Mesendoderm (in vitro differentiated cells): ENCODE measurements around the gene FRMPD2.

Experiments
- DNase-seq: peaks from one replicate; pipeline ENCODE4 v3.0.0; 2013
- H2AK5ac ChIP-seq: 2 replicates; pipeline ENCODE4 v1.6.1; 2013; ENCODE audit warnings: low read length, inconsistent platforms
- H2BK120ac ChIP-seq: 2 replicates; pipeline ENCODE4 v1.6.1; 2013; ENCODE audit warnings: low read depth, mild to moderate bottlenecking, low read length, moderate library complexity, mixed read lengths
- H2BK15ac ChIP-seq: replicated peaks from 2 replicates; pipeline ENCODE4 v1.6.1; 2013; ENCODE audit warnings: low read depth, mild to moderate bottlenecking, moderate library complexity
- H2BK5ac ChIP-seq: 2 replicates; pipeline ENCODE4 v1.6.1; 2013; ENCODE audit warnings: low read length, inconsistent platforms
- H3K18ac ChIP-seq: 2 replicates; pipeline ENCODE4 v1.6.1; 2013; ENCODE audit warnings: mild to moderate bottlenecking, low read length, mixed read lengths
- H3K23ac ChIP-seq: one replicate; pipeline ENCODE4 v1.6.1; 2013; ENCODE audit warnings: low read length
- H3K27ac ChIP-seq: 2 replicates; pipeline ENCODE4 v1.5.1; 2013; ENCODE audit warnings: low read depth, mild to moderate bottlenecking, inconsistent platforms, low read length, moderate library complexity
- H3K27me3 ChIP-seq: 2 replicates; pipeline ENCODE4 v1.6.1; 2013; ENCODE audit warnings: low read length, control low read depth, mild to moderate bottlenecking, inconsistent platforms; ENCODE audit not compliant: insufficient read depth, poor library complexity
- H3K36me3 ChIP-seq: 2 replicates; pipeline ENCODE4 v1.6.1; 2013; ENCODE audit warnings: low read length, inconsistent platforms; ENCODE audit not compliant: control insufficient read depth, insufficient read depth
- H3K4ac ChIP-seq: one replicate; pipeline ENCODE4 v1.6.1; 2013; ENCODE audit warnings: low read depth, mild to moderate bottlenecking, low read length, moderate library complexity
- H3K4me1 ChIP-seq: 2 replicates; pipeline ENCODE4 v1.6.1; 2013; ENCODE audit warnings: low read depth, low read length, inconsistent platforms; ENCODE audit not compliant: control insufficient read depth
- H3K4me2 ChIP-seq: 2 replicates; pipeline ENCODE4 v1.6.1; 2013; ENCODE audit warnings: low read length
- H3K4me3 ChIP-seq: 2 replicates; pipeline ENCODE4 v1.5.1; 2013; ENCODE audit warnings: mild to moderate bottlenecking, low read length
- H3K56ac ChIP-seq: one replicate; pipeline ENCODE4 v1.6.1; 2013; ENCODE audit warnings: low read length
- H3K79me1 ChIP-seq: 2 replicates; pipeline ENCODE4 v1.6.1; 2013; ENCODE audit warnings: low read length, inconsistent platforms
- H3K79me2 ChIP-seq: 2 replicates; pipeline ENCODE4 v1.6.1; 2013; ENCODE audit warnings: mild to moderate bottlenecking, low read length; ENCODE audit not compliant: control insufficient read depth, insufficient read depth
- H3K9ac ChIP-seq: 2 replicates; pipeline ENCODE4 v1.6.1; 2013; ENCODE audit warnings: low read length, inconsistent platforms
- H4K5ac ChIP-seq: one replicate; pipeline ENCODE4 v1.6.1; 2013; ENCODE audit warnings: low read length
- H4K8ac ChIP-seq: one replicate; pipeline ENCODE4 v1.6.1; 2013; ENCODE audit warnings: low read depth, mild to moderate bottlenecking, control low read depth, low read length, moderate library complexity
- WGBS: extraction: QIAGEN DNeasy Blood & Tissue Kit; methylation state at CpG from one replicate; pipeline ENCODE4 v1.1.7; 2013; ENCODE audit warnings: low lambda C conversion rate, missing lambda C conversion rate; ENCODE audit not compliant: insufficient coverage; ENCODE audit errors: extremely low coverage; 5-methylcytosine and 5-hydroxymethylcytosine counted together

FRMPD2 gene

DNA sequence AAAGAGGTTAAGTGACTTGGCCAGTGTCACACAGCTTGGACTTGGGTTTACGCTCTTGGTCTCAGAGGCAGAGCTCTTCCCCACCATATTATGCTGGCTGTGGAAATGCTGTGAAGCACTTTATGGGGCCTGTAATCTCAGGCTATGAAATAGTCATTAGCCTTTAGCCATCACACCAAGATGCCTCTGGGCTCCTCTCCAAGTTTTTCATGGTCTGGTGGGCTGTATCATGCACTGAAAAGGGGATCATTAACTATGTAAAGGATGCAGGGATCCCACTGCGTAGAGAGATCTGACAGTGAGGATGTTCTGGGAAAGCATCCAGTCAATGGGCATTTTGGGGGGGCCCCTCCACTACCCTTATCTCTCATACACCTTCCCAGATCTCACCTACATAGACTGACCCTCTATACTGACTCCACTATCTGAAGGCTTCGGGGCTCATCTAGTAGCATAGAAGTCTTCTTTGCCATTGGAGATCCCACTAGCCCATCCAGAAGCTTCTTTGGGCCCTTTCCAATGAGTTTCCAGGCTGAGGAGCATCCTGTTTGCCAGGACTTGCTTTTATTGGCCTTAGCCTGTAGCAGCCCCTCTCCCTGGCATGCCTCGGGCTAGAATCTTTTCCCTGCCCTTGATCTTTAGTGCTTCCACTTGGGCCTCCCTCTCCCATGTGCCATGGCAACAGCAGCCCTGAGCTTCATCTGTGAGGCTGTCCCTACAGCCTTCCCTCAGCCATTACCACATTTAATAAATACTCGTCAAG is 19.6 kb downstream of the FRMPD2 start:
- no peak overlapping the region for H2AK5ac ChIP-seq
- H3K79me2 ChIP-seq = no peaks in the 10 kb centered on the region
- no peak overlapping the region for H4K8ac ChIP-seq
- H2BK120ac ChIP-seq = no peak overlapping the region
- H3K23ac ChIP-seq = no peak overlapping the region
- H4K5ac ChIP-seq = no peak overlapping the region
- no peak overlapping the region for H3K27ac ChIP-seq
- no peak overlapping the region for H3K4me3 ChIP-seq
- no peaks in the 10 kb centered on the region for H3K27me3 ChIP-seq
- no peak overlapping the region for H3K18ac ChIP-seq
- H3K4me2 ChIP-seq = no peak overlapping the region
- no peaks in the 10 kb centered on the region for H3K36me3 ChIP-seq
- no peak overlapping the region for H3K9ac ChIP-seq
- no peak overlapping the region for H2BK15ac ChIP-seq
- H3K56ac ChIP-seq = no peak overlapping the region
- no peaks in the 10 kb centered on the region for H3K79me1 ChIP-seq
- H2BK5ac ChIP-seq = no peak overlapping the region
- no peak for DNase-seq
- peaks cover 10% of the 10 kb centered on the region for H3K4me1 ChIP-seq
- no peak overlapping the region for H3K4ac ChIP-seq
- WGBS = no CpG with 5 or more reads among the region's 5 CpGs

DNA sequence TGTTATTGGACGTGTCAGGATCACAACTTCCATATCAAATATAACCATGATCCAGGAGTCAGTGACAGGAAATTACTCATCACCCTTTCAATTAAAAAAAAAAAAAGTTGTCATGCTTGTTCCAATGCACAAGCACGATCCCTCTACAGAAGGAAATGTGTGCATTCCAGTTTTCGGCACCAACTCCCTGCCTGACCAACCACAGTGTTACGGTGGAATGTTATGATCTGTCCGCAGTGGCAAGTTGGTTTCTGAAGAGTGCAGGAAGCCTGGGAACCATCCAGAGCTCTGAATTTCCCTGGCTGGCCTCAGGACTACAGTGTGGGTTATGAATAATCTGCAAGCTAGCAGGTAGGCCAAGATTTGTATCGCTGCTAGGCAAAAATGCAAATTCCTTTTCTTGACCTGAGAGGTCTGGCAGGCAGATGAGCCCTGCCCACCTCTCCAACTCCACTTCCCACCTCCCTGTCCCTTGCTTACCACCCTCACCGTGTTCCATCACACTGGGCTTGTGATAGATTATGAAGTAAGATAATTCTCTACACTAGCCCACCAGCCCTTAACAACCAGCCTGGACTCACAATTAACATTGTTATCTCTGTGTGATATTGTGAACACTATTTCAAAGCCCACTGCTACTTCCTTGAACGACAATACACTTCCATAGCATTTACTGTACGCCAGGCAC is 20.4 kb downstream of the FRMPD2 start:
- Histone ChIP-seq H3K18ac (no peak overlapping the region), H3K23ac (no peak overlapping the region)
- WGBS = no CpG with 5 or more reads among the region's 9 CpGs

DNA sequence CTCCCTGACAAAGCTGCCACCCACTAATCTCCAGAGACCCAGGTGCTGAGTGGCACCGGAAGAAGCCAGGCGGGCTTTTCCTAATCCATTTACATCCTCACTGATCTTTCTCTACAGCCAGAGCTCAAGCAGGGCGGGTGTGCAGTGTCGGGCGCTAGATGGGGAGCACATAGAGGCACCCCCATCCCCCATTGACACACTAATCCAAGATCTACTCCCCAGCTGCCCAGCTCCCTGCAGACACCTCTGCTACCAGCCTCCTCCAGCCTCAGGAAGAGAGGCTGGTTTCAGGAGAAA is 22.2 kb downstream of the FRMPD2 start:
- no peak overlapping the region for H3K4me3 ChIP-seq
- no peak overlapping the region for H3K56ac ChIP-seq
- H2BK15ac ChIP-seq = no peak overlapping the region
- peaks cover 7% of the 10 kb centered on the region for H3K4me1 ChIP-seq
- H3K9ac ChIP-seq = no peak overlapping the region
- H3K4ac ChIP-seq = no peak overlapping the region
- no peaks in the 10 kb centered on the region for H3K36me3 ChIP-seq
- H2BK5ac ChIP-seq = no peak overlapping the region
- DNase-seq = no peak
- no peak overlapping the region for H3K4me2 ChIP-seq
- H4K5ac ChIP-seq = no peak overlapping the region
- no peaks in the 10 kb centered on the region for H3K79me2 ChIP-seq
- H3K27ac ChIP-seq = no peak overlapping the region
- no peak overlapping the region for H2AK5ac ChIP-seq
- H4K8ac ChIP-seq = no peak overlapping the region
- H3K79me1 ChIP-seq = no peaks in the 10 kb centered on the region
- no peak overlapping the region for H3K18ac ChIP-seq
- H3K27me3 ChIP-seq = no peaks in the 10 kb centered on the region
- no peak overlapping the region for H2BK120ac ChIP-seq
- no peak overlapping the region for H3K23ac ChIP-seq
- WGBS = no CpG with 5 or more reads among the region's 5 CpGs

More for the DNA sequence above, 20.4 kb downstream of the FRMPD2 start:
- Histone ChIP-seq H3K4me1 (peaks cover 10% of the 10 kb centered on the region), H3K56ac (no peak overlapping the region), H3K36me3 (no peaks in the 10 kb centered on the region), H3K79me1 (no peaks in the 10 kb centered on the region), H3K27ac (no peak overlapping the region), H3K4ac (no peak overlapping the region), H2BK120ac (no peak overlapping the region), H2AK5ac (no peak overlapping the region), H2BK5ac (peak overlapping the region; percentile 5), H4K5ac (no peak overlapping the region), H3K9ac (no peak overlapping the region), H4K8ac (no peak overlapping the region), H3K27me3 (no peaks in the 10 kb centered on the region), H2BK15ac (no peak overlapping the region), H3K4me3 (no peak overlapping the region), H3K4me2 (no peak overlapping the region), H3K79me2 (no peaks in the 10 kb centered on the region)
- DNase-seq = peak; percentile 71

DNA sequence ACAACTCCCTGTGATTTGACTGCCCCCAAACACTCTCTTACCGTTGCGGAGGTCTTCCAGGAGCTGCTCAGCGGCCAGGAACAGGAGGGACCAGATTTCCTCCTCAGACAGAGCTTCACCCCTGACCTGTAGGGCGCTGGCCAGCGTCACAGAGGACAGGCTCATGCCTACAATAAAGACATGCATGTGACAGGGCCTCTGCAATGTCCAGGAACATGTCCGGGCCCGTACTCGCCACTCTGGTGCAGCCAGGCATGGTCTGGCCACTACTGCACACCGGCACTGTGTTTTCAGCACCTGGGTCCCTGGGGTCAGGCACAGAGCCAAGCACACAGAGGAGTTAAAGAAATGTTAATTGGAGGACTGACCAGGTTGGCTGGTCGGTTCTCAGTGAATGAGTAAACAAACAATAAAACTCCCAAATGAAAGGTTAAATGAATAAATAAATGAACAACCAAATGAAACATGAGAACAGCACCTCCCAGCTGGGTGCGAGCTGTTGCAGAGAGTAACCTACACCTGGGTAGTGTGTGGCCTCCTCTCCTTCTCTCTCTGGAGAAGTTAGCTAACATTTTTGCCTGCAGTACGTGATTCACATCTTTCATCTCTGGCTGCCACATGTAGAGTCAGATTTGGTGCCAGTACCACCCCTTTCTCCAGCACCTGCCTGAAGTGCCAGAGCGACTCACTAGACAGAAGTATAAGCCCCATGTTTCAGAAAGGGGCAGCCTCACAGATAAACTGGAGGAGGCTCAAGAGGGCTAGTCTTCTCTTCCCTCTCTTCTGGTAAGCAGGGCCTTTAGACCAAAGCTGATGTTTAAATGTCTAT is 22.8 kb downstream of the FRMPD2 start:
- no peak overlapping the region for H3K23ac ChIP-seq
- no peak overlapping the region for H3K27ac ChIP-seq
- H3K79me2 ChIP-seq = no peaks in the 10 kb centered on the region
- H2AK5ac ChIP-seq = no peak overlapping the region
- no peak overlapping the region for H2BK5ac ChIP-seq
- H4K5ac ChIP-seq = no peak overlapping the region
- no peak overlapping the region for H3K4me2 ChIP-seq
- no peak overlapping the region for H3K4ac ChIP-seq
- no peaks in the 10 kb centered on the region for H3K36me3 ChIP-seq
- no peak for DNase-seq
- no peak overlapping the region for H3K4me3 ChIP-seq
- no peak overlapping the region for H4K8ac ChIP-seq
- H3K4me1 ChIP-seq = peaks cover 7% of the 10 kb centered on the region
- no peaks in the 10 kb centered on the region for H3K27me3 ChIP-seq
- WGBS = no CpG with 5 or more reads among the region's 13 CpGs
- no peaks in the 10 kb centered on the region for H3K79me1 ChIP-seq
- no peak overlapping the region for H3K18ac ChIP-seq
- H3K9ac ChIP-seq = no peak overlapping the region
- H3K56ac ChIP-seq = peak overlapping the region; percentile 43
- no peak overlapping the region for H2BK120ac ChIP-seq
- no peak overlapping the region for H2BK15ac ChIP-seq

DNA sequence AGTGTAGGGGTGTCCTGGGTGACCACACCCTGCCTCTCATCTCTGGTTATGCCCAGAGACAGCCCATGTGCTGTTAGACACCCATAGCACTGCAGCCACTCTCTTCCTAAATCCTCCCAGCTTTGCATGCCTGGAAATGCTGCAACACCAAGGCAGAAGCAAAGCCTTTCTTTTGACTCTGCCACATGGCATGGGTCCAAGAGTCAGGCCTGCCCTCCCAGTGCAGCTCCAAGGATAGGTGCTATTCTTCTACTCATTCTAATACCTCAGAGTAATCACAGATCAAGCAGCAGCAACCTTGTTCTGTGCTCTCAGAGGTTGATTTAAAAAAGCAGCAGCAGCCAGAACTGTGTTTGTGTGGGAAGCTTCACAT is 23.4 kb downstream of the FRMPD2 start:
- Histone ChIP-seq H2BK5ac (no peak overlapping the region), H3K56ac (no peak overlapping the region), H3K4me3 (no peak overlapping the region), H3K79me1 (no peaks in the 10 kb centered on the region), H3K4me1 (peaks cover 4% of the 10 kb centered on the region), H3K4me2 (no peak overlapping the region), H3K23ac (no peak overlapping the region), H4K5ac (no peak overlapping the region), H3K4ac (no peak overlapping the region), H3K27me3 (no peaks in the 10 kb centered on the region), H3K9ac (no peak overlapping the region), H4K8ac (no peak overlapping the region), H3K27ac (no peak overlapping the region), H3K79me2 (no peaks in the 10 kb centered on the region), H3K36me3 (no peaks in the 10 kb centered on the region), H2BK15ac (no peak overlapping the region), H2AK5ac (peak overlapping the region; percentile 84), H3K18ac (no peak overlapping the region), H2BK120ac (no peak overlapping the region)
- DNase-seq = no peak
